PC-3 (cell line): ENCODE data around the gene STING1. TPM values are rescaled to one million over a fixed set of nuclear protein-coding genes. Genes with fewer than 3 reads are reported as not detected.

ENCODE experiments used
- ATAC-seq: fragments of 200-7000 bp; cut with Tn5 transposase; 2 replicates; pipeline ENCODE4 v1.9.1; 2020; ENCODE audit warnings: mild to moderate bottlenecking, moderate library complexity
- BruUV-seq: library from RNA; stranded (reverse); fragments of 400-500 nt; replicated peaks from 2 replicates; lab custom pipeline; 2021; lab: Mats Ljungman, UMichigan
- CTCF ChIA-PET: fragments of 300-600 bp; sonication (Branson Sonifier 250); formaldehyde crosslinking; loops from one replicate; lab custom pipeline; 2022; ENCODE audit warnings: antibody characterized with exemption; lab: Charles Lee
- POLR2A ChIA-PET: fragments of 300-600 bp; sonication (Branson Sonifier 250); formaldehyde crosslinking; loops from one replicate; lab custom pipeline; 2022; ENCODE audit warnings: antibody characterized with exemption; ENCODE audit not compliant: unreplicated experiment; lab: Charles Lee
- DNase-seq: peaks from one replicate; pipeline ENCODE4 v3.0.0-alpha.2; 2015
- H2AFZ ChIP-seq: fragments of 300-600 bp; sonication (generic); 2 replicates; pipeline ENCODE4 v1.6.0; 2016; ENCODE audit warnings: antibody characterized with exemption, low read length
- H3F3A ChIP-seq: fragments of 300-600 bp; sonication (generic); one replicate; pipeline ENCODE4 v1.6.0; 2017; ENCODE audit warnings: antibody characterized with exemption, low read length, control low read depth, mild to moderate bottlenecking; ENCODE audit not compliant: unreplicated experiment
- H3K27ac ChIP-seq: fragments of 300-600 bp; sonication (generic); 2 replicates; pipeline ENCODE4 v1.5.1; 2016; ENCODE audit warnings: mild to moderate bottlenecking, low read length
- H3K27me3 ChIP-seq: fragments of 300-600 bp; sonication (generic); 2 replicates; pipeline ENCODE4 v1.6.1; 2016; ENCODE audit warnings: low read length, mixed read lengths
- H3K36me3 ChIP-seq: fragments of 300-600 bp; sonication (generic); 2 replicates; pipeline ENCODE4 v1.6.1; 2016; ENCODE audit warnings: low read depth, mixed run types, low read length, mixed read lengths
- H3K4me1 ChIP-seq: fragments of 300-600 bp; sonication (generic); 2 replicates; pipeline ENCODE4 v1.5.1; 2016; ENCODE audit warnings: low read length; ENCODE audit not compliant: insufficient read depth
- H3K4me2 ChIP-seq: fragments of 300-600 bp; sonication (generic); 2 replicates; pipeline ENCODE4 v1.6.0; 2016; ENCODE audit warnings: low read length
- H3K4me3 ChIP-seq: fragments of 300-600 bp; sonication (generic); 2 replicates; pipeline ENCODE4 v1.5.1; 2016; ENCODE audit warnings: mild to moderate bottlenecking, low read length, mixed read lengths
- H3K79me2 ChIP-seq: fragments of 300-600 bp; sonication (generic); 2 replicates; pipeline ENCODE4 v1.6.1; 2017; ENCODE audit warnings: low read length, mixed read lengths
- H3K9ac ChIP-seq: fragments of 300-600 bp; sonication (generic); 2 replicates; pipeline ENCODE4 v1.6.0; 2016; ENCODE audit warnings: mild to moderate bottlenecking, low read length
- H3K9me2 ChIP-seq: fragments of 300-600 bp; sonication (generic); replicated peaks from 2 replicates; pipeline ENCODE4 v1.6.1; 2016; ENCODE audit warnings: mixed run types, low read length, mixed read lengths
- H3K9me3 ChIP-seq: fragments of 300-600 bp; sonication (generic); 2 replicates; pipeline ENCODE4 v1.6.1; 2016; ENCODE audit warnings: low read length, mixed read lengths
- H4K20me1 ChIP-seq: fragments of 300-600 bp; sonication (generic); 2 replicates; pipeline ENCODE4 v1.6.1; 2016; ENCODE audit warnings: low read length, mixed read lengths
- CTCF ChIP-seq: fragments of 300-600 bp; sonication (generic); conservative IDR thresholded peaks from 2 replicates; pipeline ENCODE4 v1.5.1; 2017; ENCODE audit warnings: antibody characterized with exemption, low read depth, mild to moderate bottlenecking, low read length
- EZH2 ChIP-seq: fragments of 300-600 bp; sonication (generic); IDR thresholded peaks from one replicate; pipeline ENCODE4 v1.6.1; 2017; ENCODE audit warnings: antibody characterized with exemption, mild to moderate bottlenecking, low read length; ENCODE audit not compliant: unreplicated experiment
- EZH2phosphoT487 ChIP-seq: fragments of 300-600 bp; sonication (generic); IDR thresholded peaks from 2 replicates; pipeline ENCODE4 v1.6.1; 2018; ENCODE audit warnings: mild to moderate bottlenecking, antibody characterized with exemption, low read length, borderline replicate concordance
- intact Hi-C: fragments of 100-400 bp; cut with micrococcal nuclease; formaldehyde crosslinking; loops from 2 replicates; pipeline ENCODE4 v1.9.0; 2023
- total RNA-seq: library from RNA; depleted of rRNA; stranded (reverse); fragments of >200 nt; gene quantifications from 2 replicates; pipeline ENCODE4 v1.2.3, GENCODE V29; 2014

STING1 gene
- total RNA-seq, 1 experiment from 2014 or later = 12.6 TPM

DNA sequence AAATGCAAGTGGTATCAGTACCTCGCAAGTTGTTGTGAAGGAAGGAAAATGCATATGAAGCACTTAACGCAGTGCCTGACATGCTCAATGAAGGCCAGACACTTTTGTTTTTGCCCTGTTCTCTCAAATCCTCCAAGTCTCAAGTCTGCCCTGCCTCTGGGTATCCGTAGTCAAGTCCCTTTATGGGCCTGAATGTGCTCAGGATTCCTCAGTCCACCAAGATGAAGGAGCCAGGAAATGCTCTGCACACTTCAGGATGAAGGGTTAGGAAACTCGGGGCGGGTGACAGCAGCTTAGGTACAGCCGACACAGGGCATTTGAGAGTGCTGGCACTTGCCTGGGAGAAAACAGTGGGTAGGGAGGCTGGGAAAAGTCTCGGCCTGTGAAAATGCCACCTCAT lies 21.4 kb downstream of the STING1 start:
- Histone ChIP-seq H3K79me2 (no peaks in the 10 kb centered on the region), H3K27ac (no peak overlapping the region), H3K36me3 (no peaks in the 10 kb centered on the region), H3K4me1 (peaks cover 6% of the 10 kb centered on the region; the same call in 1 of the 2 replicates), H3K27me3 (no peaks in the 10 kb centered on the region), H3K9ac (no peak overlapping the region), H4K20me1 (no peaks in the 10 kb centered on the region), H3K4me2 (no peak overlapping the region), H3F3A (no peaks in the 10 kb centered on the region), H3K4me3 (no peak overlapping the region), H2AFZ (no peak overlapping the region), H3K9me2 (no peaks in the 10 kb centered on the region), H3K9me3 (no peaks in the 10 kb centered on the region)
- intact Hi-C loops = no loop called here
- ChIA-PET POLR2A (no interaction called here), CTCF (no interaction called here)
- DNase-seq = no peak
- no TSS peak for BruUV-seq
- TF ChIP-seq EZH2 (no peak), CTCF (no peak), EZH2phosphoT487 (no peak)
- no peak for ATAC-seq

- no peaks in the 10 kb centered on the region for H3F3A ChIP-seq
- H3K4me2 ChIP-seq = no peak overlapping the region
- POLR2A ChIA-PET = no interaction called here
Observed at GRCh38 chr5:139460455-139460854, 22.1 kb downstream of the STING1 start.

More at GRCh38 chr5:139460455-139460854, 22.1 kb downstream of the STING1 start:
- Histone ChIP-seq H3K36me3 (no peaks in the 10 kb centered on the region), H3K4me3 (no peak overlapping the region), H3K9me2 (no peaks in the 10 kb centered on the region), H3K27me3 (no peaks in the 10 kb centered on the region), H3K27ac (no peak overlapping the region), H3K4me1 (peaks cover 6% of the 10 kb centered on the region; the same call in 1 of the 2 replicates), H3K9me3 (no peaks in the 10 kb centered on the region), H3K9ac (no peak overlapping the region), H3K79me2 (no peaks in the 10 kb centered on the region), H2AFZ (no peak overlapping the region), H4K20me1 (no peaks in the 10 kb centered on the region)
- TF ChIP-seq CTCF = no peak
- no peak for TF ChIP-seq EZH2
- no peak for TF ChIP-seq EZH2phosphoT487
- CTCF ChIA-PET = no interaction called here
- DNase-seq (no peak), ATAC-seq (no peak)
- intact Hi-C loops = no loop called here
- BruUV-seq = no TSS peak
